WTC11 (cell line): ENCODE data around the gene AGPS.

Source experiments
- CTCF ChIP-seq: fragments of 200-600 bp; IDR thresholded peaks from 2 replicates; pipeline ENCODE4 v1.8.0; 2022; ENCODE audit warnings: antibody characterized with exemption
- PREB ChIP-seq: sonication (generic); formaldehyde crosslinking; IDR thresholded peaks from 2 replicates; pipeline ENCODE4 v1.8.1; 2022; ENCODE audit warnings: mild to moderate bottlenecking, missing genetic modification reagents, moderate library complexity, borderline replicate concordance

DNA sequence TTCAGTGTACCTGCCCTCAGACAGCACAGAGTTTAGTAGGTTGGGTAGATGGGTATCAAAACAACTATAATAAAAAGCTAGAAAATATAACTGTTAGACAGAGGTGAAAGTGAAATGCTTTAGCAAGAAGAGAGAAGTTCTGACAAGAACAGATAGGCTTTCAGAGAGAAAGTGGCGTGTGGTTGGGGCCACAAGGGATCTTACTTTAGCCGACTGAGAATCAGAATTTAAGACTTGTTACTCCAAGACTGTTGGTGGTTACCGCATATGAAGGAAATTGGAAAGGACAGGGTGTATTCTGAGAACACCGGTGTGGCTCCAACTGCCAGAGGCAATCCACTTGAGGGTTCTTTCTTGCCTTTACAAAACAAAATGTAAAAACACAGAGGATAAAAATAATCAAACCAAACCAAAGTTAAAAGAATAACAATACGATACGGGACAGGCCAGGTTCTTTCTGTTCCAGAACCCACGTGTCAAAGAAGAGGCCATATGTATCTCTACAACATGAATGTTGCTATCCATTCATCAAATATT, 44.4 kb upstream of the AGPS start:
- TF ChIP-seq CTCF (no peak), PREB (CRISPR knock-in tag) (no peak)
